Sigmoid colon (tissue), 4 donors: ENCODE measurements around the gene TEX264.

Experiments used
- CTCF ChIP-seq, 4 experiments: fragments of 450-650 bp in 3 of 4; fragments of 200-600 bp in 1 of 4; IDR thresholded peaks; one replicate each; pipeline ENCODE4 v1.5.1; 2016 to 2019; ENCODE audit warnings: antibody characterized with exemption in 4 of 4, mild to moderate bottlenecking in 3 of 4, moderate library complexity in 2 of 4
- EP300 ChIP-seq, 4 donors: sonication (generic); formaldehyde crosslinking; IDR thresholded peaks; one replicate each; pipeline ENCODE4 v1.6.1; 2017; ENCODE audit warnings: antibody characterized with exemption in 4 of 4
- POLR2AphosphoS5 ChIP-seq, 4 donors: sonication (generic); formaldehyde crosslinking; IDR thresholded peaks; one replicate each; pipeline ENCODE4 v1.6.1; 2017; ENCODE audit warnings: antibody characterized with exemption in 4 of 4

GRCh38 chr3:51678186-51678585, 7.1 kb downstream of the TEX264 start:
- TF ChIP-seq EP300 (IDR thresholded peaks at IDR 0.05) (no peak), CTCF (IDR thresholded peaks at IDR 0.05) (no peak), POLR2AphosphoS5 (IDR thresholded peaks at IDR 0.05) (no peak)
